Testis (tissue), 3 donors: Measurements from ENCODE around the gene TRIM8. TPM values are rescaled to one million over a fixed set of nuclear protein-coding genes. Genes with fewer than 3 reads are reported as not detected.
A peak's percentile ranks its signal among the peaks of the same experiment; 100 is the strongest.

Experiments
- DNase-seq: peaks from one replicate; pipeline ENCODE4 v3.0.0-alpha.2; 2019
- H3K27ac ChIP-seq, 2 donors: fragments of 200-600 bp; sonication (generic); one replicate each; pipeline ENCODE4 v1.5.1; 2019
- H3K27me3 ChIP-seq: fragments of 200-600 bp; sonication (generic); one replicate; pipeline ENCODE4 v1.5.1; 2019
- H3K36me3 ChIP-seq: fragments of 200-600 bp; sonication (generic); one replicate; pipeline ENCODE4 v1.5.1; 2017; ENCODE audit warnings: low read depth; ENCODE audit errors: missing control alignments
- H3K4me1 ChIP-seq: fragments of 200-600 bp; sonication (generic); one replicate; pipeline ENCODE4 v1.5.1; 2019
- H3K4me3 ChIP-seq, 2 donors: fragments of 200-600 bp; sonication (generic); one replicate each; pipeline ENCODE4 v1.5.1; 2017 to 2019
- H3K9me3 ChIP-seq: fragments of 200-600 bp; sonication (generic); one replicate; pipeline ENCODE4 v1.5.1; 2017
- CTCF ChIP-seq, 3 experiments: fragments of 450-650 bp in 2 of 3; fragments of 200-600 bp in 1 of 3; sonication (generic) in 1 of 3; IDR thresholded peaks; one replicate each; pipeline ENCODE4 v1.5.1; 2016 to 2019; ENCODE audit warnings: antibody characterized with exemption in 3 of 3, mild to moderate bottlenecking in 2 of 3, moderate library complexity in 1 of 3
- POLR2A ChIP-seq: fragments of 450-650 bp; IDR thresholded peaks from one replicate; pipeline ENCODE4 v1.6.1; 2017; ENCODE audit warnings: antibody characterized with exemption, mild to moderate bottlenecking, moderate library complexity
- WGBS, 2 donors: methylation state at CpG; one replicate each; pipeline ENCODE4 v1.1.5; 2018; 5-methylcytosine and 5-hydroxymethylcytosine counted together
- intact Hi-C: fragments of 100-400 bp; cut with DNase I; formaldehyde crosslinking; loops from one replicate; pipeline ENCODE4 v1.15.1; 2023; ENCODE audit warnings: low total_unique reads
- polyA plus RNA-seq: library from polyadenylated mRNA; stranded (reverse); fragments of 350-450 nt; fragmentation: Illumina TruSeq; extraction: RNeasy Lipid Tissue Mini Kit (QIAGEN cat#74804); gene quantifications from one replicate; pipeline ENCODE4 v1.2.3, GENCODE V29; 2014; ENCODE audit warnings: low read depth, low replicate concordance; ENCODE audit not compliant: insufficient read depth
- total RNA-seq, 2 donors: library from RNA; depleted of rRNA; stranded (reverse); fragments of >200 nt; gene quantifications; one replicate each; pipeline ENCODE4 v1.2.3, GENCODE V29; 2016

TRIM8 gene
- total and polyA plus RNA-seq, 3 donors from 2014 or later, result 69.8 to 170 (median 114) TPM

- intact Hi-C loops, result no loop called here
- Histone ChIP-seq H3K27me3 (no peaks in the 10 kb centered on the region), H3K4me3 (no peak overlapping the region), H3K4me1 (peaks cover 25% of the 10 kb centered on the region), H3K36me3 (no peaks in the 10 kb centered on the region), H3K27ac (peak overlapping the region; percentile 39 to 60), H3K9me3 (no peaks in the 10 kb centered on the region)
- DNase-seq, result no peak
- 44 to 48% methylated on average over 13 of the region's 13 CpGs for WGBS, 2 donors
- TF ChIP-seq CTCF (IDR thresholded peaks at IDR 0.05), result no peak
- TF ChIP-seq POLR2A, result no peak
These were observed 13.9 kb downstream of the TRIM8 start for GRCh38 chr10:102657984-102658724.

- peak overlapping the region in 1 of 2 donors; percentile 60 for H3K27ac ChIP-seq
- no peaks in the 10 kb centered on the region for H3K9me3 ChIP-seq
- H3K4me3 ChIP-seq, result no peak overlapping the region
- WGBS, 2 donors, result 56 to 75% methylated on average over 5 of the region's 5 CpGs
- intact Hi-C loops, result no loop called here
- H3K36me3 ChIP-seq, result no peaks in the 10 kb centered on the region
- DNase-seq, result no peak
- no peak for TF ChIP-seq CTCF (IDR thresholded peaks at IDR 0.05)
- no peak for TF ChIP-seq POLR2A
- no peaks in the 10 kb centered on the region for H3K27me3 ChIP-seq
- H3K4me1 ChIP-seq, result peaks cover 21% of the 10 kb centered on the region
These were observed 14.5 kb downstream of the TRIM8 start for GRCh38 chr10:102658802-102659201.

- intact Hi-C loops, result no loop called here
- DNase-seq, result no peak
- no peaks in the 10 kb centered on the region for H3K9me3 ChIP-seq
- H3K27me3 ChIP-seq, result no peaks in the 10 kb centered on the region
- TF ChIP-seq POLR2A (no peak), CTCF (IDR thresholded peaks at IDR 0.05) (no peak)
- H3K27ac ChIP-seq, result peak overlapping the region in 1 of 2 donors; percentile 3
- 19 to 47% methylated on average over 18 to 20 of the region's 22 CpGs for WGBS, 2 donors
- peaks cover 21% of the 10 kb centered on the region for H3K4me1 ChIP-seq
- no peak overlapping the region for H3K4me3 ChIP-seq
- no peaks in the 10 kb centered on the region for H3K36me3 ChIP-seq
These were observed 16.8 kb downstream of the TRIM8 start for GRCh38 chr10:102660888-102661657.

GRCh38 chr10:102661658-102662028 lies 17.4 kb downstream of the TRIM8 start:
- DNase-seq, result no peak
- H3K9me3 ChIP-seq, result no peaks in the 10 kb centered on the region
- TF ChIP-seq CTCF (IDR thresholded peaks at IDR 0.05) (no peak), POLR2A (no peak)
- no peak overlapping the region for H3K27ac ChIP-seq
- H3K36me3 ChIP-seq, result no peaks in the 10 kb centered on the region
- H3K27me3 ChIP-seq, result no peaks in the 10 kb centered on the region
- peaks cover 21% of the 10 kb centered on the region for H3K4me1 ChIP-seq
- WGBS, 2 donors, result 63 to 70% methylated on average over 4 to 6 of the region's 6 CpGs
- intact Hi-C loops, result no loop called here
- no peak overlapping the region for H3K4me3 ChIP-seq
